ENCODE data around the gene TRAF5. TPM values are rescaled to one million over a fixed set of nuclear protein-coding genes. Genes with fewer than 3 reads are reported as not detected.
"Not testable (repeated sequence)": the region's sequence is repeated elsewhere in the genome, so short reads cannot be mapped to it uniquely, and the experiment has no call there.

The TRAF5 gene
- total RNA-seq, 1 donor from 2014 or later, result 12.1 TPM

DNA sequence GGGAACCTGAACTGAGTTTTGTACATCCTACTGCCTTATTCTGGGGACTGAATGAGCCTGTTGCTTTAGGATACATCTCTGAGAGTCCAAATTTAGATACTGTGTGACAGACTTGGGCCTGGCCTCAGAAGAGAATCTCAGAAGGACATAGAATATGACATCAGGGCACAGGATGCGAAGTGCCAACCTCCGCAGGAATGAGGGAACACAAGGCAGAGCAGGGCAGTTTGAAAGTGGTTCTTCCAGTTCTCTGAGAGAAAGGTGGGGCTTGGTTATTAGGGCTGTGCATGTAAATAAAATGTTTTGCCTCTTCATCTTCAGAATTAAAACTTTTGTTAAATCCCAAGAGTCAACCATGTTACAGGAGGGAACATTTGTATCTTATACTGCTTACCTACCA is 23.1 kb downstream of the TRAF5 start:
- DNase-seq (ENCODE audit: low read depth, low spot score), result no peak
- peaks cover 8% of the 10 kb centered on the region for H3K9me3 Mint-ChIP-seq
- H3K4me3 Mint-ChIP-seq, result no peak overlapping the region
- TF ChIP-seq, protein P1, sequence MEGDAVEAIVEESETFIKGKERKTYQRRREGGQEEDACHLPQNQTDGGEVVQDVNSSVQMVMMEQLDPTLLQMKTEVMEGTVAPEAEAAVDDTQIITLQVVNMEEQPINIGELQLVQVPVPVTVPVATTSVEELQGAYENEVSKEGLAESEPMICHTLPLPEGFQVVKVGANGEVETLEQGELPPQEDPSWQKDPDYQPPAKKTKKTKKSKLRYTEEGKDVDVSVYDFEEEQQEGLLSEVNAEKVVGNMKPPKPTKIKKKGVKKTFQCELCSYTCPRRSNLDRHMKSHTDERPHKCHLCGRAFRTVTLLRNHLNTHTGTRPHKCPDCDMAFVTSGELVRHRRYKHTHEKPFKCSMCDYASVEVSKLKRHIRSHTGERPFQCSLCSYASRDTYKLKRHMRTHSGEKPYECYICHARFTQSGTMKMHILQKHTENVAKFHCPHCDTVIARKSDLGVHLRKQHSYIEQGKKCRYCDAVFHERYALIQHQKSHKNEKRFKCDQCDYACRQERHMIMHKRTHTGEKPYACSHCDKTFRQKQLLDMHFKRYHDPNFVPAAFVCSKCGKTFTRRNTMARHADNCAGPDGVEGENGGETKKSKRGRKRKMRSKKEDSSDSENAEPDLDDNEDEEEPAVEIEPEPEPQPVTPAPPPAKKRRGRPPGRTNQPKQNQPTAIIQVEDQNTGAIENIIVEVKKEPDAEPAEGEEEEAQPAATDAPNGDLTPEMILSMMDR (conservative IDR thresholded peaks at IDR 0.05), result no peak
- peaks cover 9% of the 10 kb centered on the region for H3K36me3 Mint-ChIP-seq (ENCODE audit: low read depth)
- H3K27ac Mint-ChIP-seq (ENCODE audit: unreplicated experiment), result no peak overlapping the region
- H3K4me1 Mint-ChIP-seq, result no peaks in the 10 kb centered on the region
- no peaks in the 10 kb centered on the region for H3K27me3 Mint-ChIP-seq (ENCODE audit: low read depth)

- not testable (repeated sequence) for H3K27me3 Mint-ChIP-seq (ENCODE audit: low read depth); H3K36me3 Mint-ChIP-seq (ENCODE audit: low read depth); DNase-seq (ENCODE audit: low read depth, low spot score); H3K9me3 Mint-ChIP-seq; H3K27ac Mint-ChIP-seq (ENCODE audit: unreplicated experiment); H3K4me3 Mint-ChIP-seq; H3K4me1 Mint-ChIP-seq
Measured at GRCh38 chr1:211352055-211352454, 25.4 kb downstream of the TRAF5 start.

DNA sequence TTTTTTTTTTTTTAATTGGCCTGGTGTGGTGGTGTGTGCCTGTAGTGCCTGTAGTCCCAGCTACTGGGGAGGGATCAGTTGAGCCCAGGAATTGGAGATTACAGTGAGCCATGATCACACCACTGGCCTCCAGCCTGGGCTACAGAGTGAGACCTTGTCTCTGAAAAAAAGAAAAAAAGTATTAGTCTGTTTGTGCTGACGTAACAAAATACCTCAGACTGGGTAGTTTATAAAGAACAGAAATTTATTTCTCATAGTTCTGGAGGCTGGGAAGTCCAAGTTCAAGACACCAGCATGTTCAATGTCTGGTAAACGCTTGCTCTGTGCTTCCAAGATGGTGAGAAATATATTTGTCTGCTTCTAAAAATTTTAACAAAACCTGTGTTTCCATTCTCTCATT is 25.8 kb downstream of the TRAF5 start:
- H3K27ac Mint-ChIP-seq (ENCODE audit: unreplicated experiment), result no peak overlapping the region
- TF ChIP-seq, protein P1 (conservative IDR thresholded peaks at IDR 0.05), result no peak
- H3K27me3 Mint-ChIP-seq (ENCODE audit: low read depth), result no peaks in the 10 kb centered on the region
- peaks cover 9% of the 10 kb centered on the region for H3K36me3 Mint-ChIP-seq (ENCODE audit: low read depth)
- DNase-seq (ENCODE audit: low read depth, low spot score), result no peak
- peaks cover 8% of the 10 kb centered on the region for H3K9me3 Mint-ChIP-seq
- H3K4me1 Mint-ChIP-seq, result no peaks in the 10 kb centered on the region
- H3K4me3 Mint-ChIP-seq, result no peak overlapping the region

DNA sequence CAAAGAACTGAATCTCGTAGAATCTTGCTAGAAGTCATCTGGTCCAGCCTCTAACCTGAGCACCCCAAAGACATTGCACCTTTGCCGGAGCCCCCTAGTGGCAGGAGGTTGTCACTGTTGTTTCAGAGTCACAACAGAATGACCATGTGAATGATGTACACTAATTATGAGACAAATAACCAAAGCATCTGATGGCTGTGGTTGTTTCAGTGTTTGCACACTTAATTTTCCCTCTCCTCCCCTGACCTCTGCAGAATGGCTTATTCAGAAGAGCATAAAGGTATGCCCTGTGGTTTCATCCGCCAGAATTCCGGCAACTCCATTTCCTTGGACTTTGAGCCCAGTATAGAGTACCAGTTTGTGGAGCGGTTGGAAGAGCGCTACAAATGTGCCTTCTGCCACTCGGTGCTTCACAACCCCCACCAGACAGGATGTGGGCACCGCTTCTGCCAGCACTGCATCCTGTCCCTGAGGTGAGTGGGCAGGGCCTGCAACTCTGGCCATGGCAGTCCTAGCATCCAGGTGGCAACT is 26.4 kb downstream of the TRAF5 start:
- no peaks in the 10 kb centered on the region for H3K4me1 Mint-ChIP-seq
- peaks cover 9% of the 10 kb centered on the region for H3K36me3 Mint-ChIP-seq (ENCODE audit: low read depth)
- no peak for DNase-seq (ENCODE audit: low read depth, low spot score)
- H3K4me3 Mint-ChIP-seq, result no peak overlapping the region
- H3K27ac Mint-ChIP-seq (ENCODE audit: unreplicated experiment), result no peak overlapping the region
- H3K9me3 Mint-ChIP-seq, result peaks cover 8% of the 10 kb centered on the region
- H3K27me3 Mint-ChIP-seq (ENCODE audit: low read depth), result no peaks in the 10 kb centered on the region
- TF ChIP-seq, protein P1 (conservative IDR thresholded peaks at IDR 0.05), result peak; percentile 68

DNA sequence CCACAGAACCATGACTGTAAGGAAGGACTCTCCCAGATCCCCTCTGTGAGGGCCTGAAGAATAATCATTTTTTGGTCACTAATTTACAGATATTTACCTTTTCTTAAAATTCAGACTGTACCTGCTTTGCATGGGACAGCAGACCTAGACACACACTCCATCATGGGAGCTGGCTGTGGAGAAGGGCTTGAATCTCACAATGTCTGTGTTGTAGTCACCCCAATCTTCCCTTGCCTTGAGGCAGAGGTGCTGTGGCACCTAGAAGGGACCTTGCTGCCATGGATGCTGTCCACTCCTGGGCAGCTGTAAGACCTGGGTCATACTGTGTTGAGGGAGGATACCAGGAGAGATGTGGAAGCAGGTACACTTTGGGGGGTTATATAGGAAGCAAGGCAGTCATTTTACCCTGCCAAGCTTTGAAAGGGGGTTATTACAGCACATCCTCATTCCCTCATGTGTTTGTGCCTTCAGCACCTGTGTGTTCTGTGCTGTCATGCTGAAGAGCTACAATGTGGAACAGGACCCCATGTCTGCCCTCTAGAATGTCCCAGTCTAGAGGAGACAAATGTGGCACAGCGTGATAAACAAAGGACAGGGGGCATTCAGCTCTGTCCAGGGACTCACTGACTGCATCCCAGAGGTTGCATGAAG is 27.1 kb downstream of the TRAF5 start:
- TF ChIP-seq, protein P1 (conservative IDR thresholded peaks at IDR 0.05), result no peak
- no peak for DNase-seq (ENCODE audit: low read depth, low spot score)
- Mint-ChIP-seq H3K27me3 (ENCODE audit: low read depth) (no peaks in the 10 kb centered on the region), H3K36me3 (ENCODE audit: low read depth) (peaks cover 9% of the 10 kb centered on the region), H3K9me3 (peaks cover 8% of the 10 kb centered on the region), H3K4me3 (no peak overlapping the region), H3K27ac (ENCODE audit: unreplicated experiment) (peak overlapping the region; percentile 19), H3K4me1 (no peaks in the 10 kb centered on the region)

DNA sequence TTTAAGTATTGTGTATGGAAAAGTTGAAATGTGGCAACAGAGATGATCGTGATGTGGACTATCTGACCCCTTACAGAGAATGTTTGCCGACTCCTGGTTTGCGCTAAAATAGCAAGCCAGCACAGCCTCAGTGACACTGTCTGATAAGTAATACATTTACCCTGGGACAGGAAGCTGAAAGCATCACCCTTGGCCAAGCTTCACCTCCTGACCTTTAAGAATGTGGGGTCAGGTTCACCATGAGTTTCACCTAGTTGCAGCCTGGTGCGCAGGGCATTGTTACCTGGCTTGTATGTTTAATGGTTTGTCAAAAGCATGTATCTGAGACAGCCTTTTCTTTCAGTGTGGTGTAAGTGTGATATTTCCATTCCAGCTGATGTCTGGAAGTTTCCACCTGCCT is 29.2 kb downstream of the TRAF5 start:
- H3K4me1 Mint-ChIP-seq, result no peaks in the 10 kb centered on the region
- H3K36me3 Mint-ChIP-seq (ENCODE audit: low read depth), result peaks cover 16% of the 10 kb centered on the region
- H3K4me3 Mint-ChIP-seq, result no peak overlapping the region
- no peak overlapping the region for H3K27ac Mint-ChIP-seq (ENCODE audit: unreplicated experiment)
- H3K27me3 Mint-ChIP-seq (ENCODE audit: low read depth), result no peaks in the 10 kb centered on the region
- H3K9me3 Mint-ChIP-seq, result peaks cover 8% of the 10 kb centered on the region
- TF ChIP-seq, protein P1 (conservative IDR thresholded peaks at IDR 0.05), result no peak
- no peak for DNase-seq (ENCODE audit: low read depth, low spot score)
